ENCODE data around the gene TP73.

The TP73 gene

GRCh38 chr1:3674100-3675094 lies 22.1 kb downstream of the TP73 start:
- no peak for DNase-seq

GRCh38 chr1:3675436-3675835 lies 23.1 kb downstream of the TP73 start:
- no peak for DNase-seq

GRCh38 chr1:3676581-3677470 lies 24.5 kb downstream of the TP73 start:
- DNase-seq: no peak

- DNase-seq: no peak
Measured at GRCh38 chr1:3677484-3677883, 25.2 kb downstream of the TP73 start.

- DNase-seq: no peak
Measured at GRCh38 chr1:3678361-3679097, 26.2 kb downstream of the TP73 start.

GRCh38 chr1:3679098-3679555 lies 26.8 kb downstream of the TP73 start:
- no peak for DNase-seq

- DNase-seq: no peak
Measured at GRCh38 chr1:3679799-3680453, 27.6 kb downstream of the TP73 start.

- DNase-seq: no peak
Measured at GRCh38 chr1:3680488-3681230, 28.3 kb downstream of the TP73 start.

- DNase-seq: no peak
Measured at GRCh38 chr1:3681231-3681897, 29.0 kb downstream of the TP73 start.

- no peak for DNase-seq
Measured at GRCh38 chr1:3681898-3682806, 29.8 kb downstream of the TP73 start.

- no peak for DNase-seq
Measured at GRCh38 chr1:3683197-3683596, 30.9 kb downstream of the TP73 start.

GRCh38 chr1:3683992-3684391 lies 31.7 kb downstream of the TP73 start:
- DNase-seq: no peak

GRCh38 chr1:3685222-3685621 lies 32.9 kb downstream of the TP73 start:
- no peak for DNase-seq

- no peak for DNase-seq
Measured at GRCh38 chr1:3685906-3686305, 33.6 kb downstream of the TP73 start.

- DNase-seq: no peak
Measured at GRCh38 chr1:3687504-3687903, 35.2 kb downstream of the TP73 start.

GRCh38 chr1:3688356-3689137 lies 36.2 kb downstream of the TP73 start:
- DNase-seq: no peak

- DNase-seq: no peak
Measured at GRCh38 chr1:3689138-3689750, 36.9 kb downstream of the TP73 start.

- DNase-seq: no peak
Measured at GRCh38 chr1:3690282-3691065, 38.2 kb downstream of the TP73 start.

Data from HCEC 1CT (cell line).